Thyroid gland (tissue), 4 donors: ENCODE results near the gene TEX54. TPM values are rescaled to one million over a fixed set of nuclear protein-coding genes. Genes with fewer than 3 reads are reported as not detected.

ENCODE experiments used
- DNase-seq, 2 donors: peaks; one replicate each; pipeline ENCODE4 v3.0.0-alpha.2; 2019
- H3K27ac ChIP-seq, 3 donors: fragments of 200-600 bp; sonication (generic); 1 replicate in 2 of 3; 2 replicates in 1 of 3; pipeline ENCODE4 v1.5.1; 2016 to 2019; ENCODE audit warnings: mild to moderate bottlenecking in 1 of 3, moderate library complexity in 1 of 3
- H3K27me3 ChIP-seq: fragments of 200-600 bp; sonication (generic); one replicate; pipeline ENCODE4 v1.5.1; 2019
- H3K36me3 ChIP-seq, 2 donors: fragments of 200-600 bp; sonication (generic); one replicate each; pipeline ENCODE4 v1.5.1; 2016 to 2019
- H3K4me1 ChIP-seq, 2 donors: fragments of 200-600 bp; sonication (generic); one replicate each; pipeline ENCODE4 v1.5.1; 2017 to 2019
- H3K4me3 ChIP-seq, 3 donors: fragments of 200-600 bp; sonication (generic); replicated peaks in 1 of 3; 1 replicate in 2 of 3; 2 replicates in 1 of 3; pipeline ENCODE4 v1.5.1; 2016; ENCODE audit warnings: mild to moderate bottlenecking in 1 of 3
- H3K9me3 ChIP-seq: fragments of 200-600 bp; sonication (generic); one replicate; pipeline ENCODE4 v1.5.1; 2017
- POLR2A ChIP-seq, 2 donors: fragments of 450-650 bp; IDR thresholded peaks; one replicate each; pipeline ENCODE4 v1.6.1; 2017; ENCODE audit warnings: antibody characterized with exemption in 2 of 2, mild to moderate bottlenecking in 2 of 2, moderate library complexity in 1 of 2
- WGBS, 2 donors: methylation state at CpG; one replicate each; pipeline ENCODE4 v1.1.5; 2017; 5-methylcytosine and 5-hydroxymethylcytosine counted together
- intact Hi-C: fragments of 100-400 bp; cut with DNase I; formaldehyde crosslinking; loops from one replicate; pipeline ENCODE4 v1.15.1; 2023
- microRNA-seq: library from miRNA; unstranded; fragments of <30 nt; microRNA quantifications from one replicate; pipeline ENCODE4, GENCODE V29; 2016
- small RNA-seq: library from RNA; depleted of rRNA; stranded (forward); fragments of <200 nt; gene quantifications from one replicate; pipeline ENCODE3, GENCODE V24; 2016
- total RNA-seq, 4 donors: library from RNA; depleted of rRNA; stranded (reverse); fragments of >200 nt; gene quantifications; one replicate each; pipeline ENCODE4 v1.2.3, GENCODE V29; 2016
- TF ChIP-seq, protein P1 (sequence below), 6 experiments: fragments of 200-600 bp in 3 of 6; fragments of 450-650 bp in 3 of 6; sonication (generic) in 3 of 6; IDR thresholded peaks; one replicate each; pipeline ENCODE4 v1.5.1; 2016 to 2019; ENCODE audit warnings: antibody characterized with exemption in 6 of 6, mild to moderate bottlenecking in 2 of 6, inconsistent platforms in 1 of 6, moderate library complexity in 1 of 6

Gene TEX54
- total RNA-seq, 4 donors from 2014 or later, result not detected

DNA sequence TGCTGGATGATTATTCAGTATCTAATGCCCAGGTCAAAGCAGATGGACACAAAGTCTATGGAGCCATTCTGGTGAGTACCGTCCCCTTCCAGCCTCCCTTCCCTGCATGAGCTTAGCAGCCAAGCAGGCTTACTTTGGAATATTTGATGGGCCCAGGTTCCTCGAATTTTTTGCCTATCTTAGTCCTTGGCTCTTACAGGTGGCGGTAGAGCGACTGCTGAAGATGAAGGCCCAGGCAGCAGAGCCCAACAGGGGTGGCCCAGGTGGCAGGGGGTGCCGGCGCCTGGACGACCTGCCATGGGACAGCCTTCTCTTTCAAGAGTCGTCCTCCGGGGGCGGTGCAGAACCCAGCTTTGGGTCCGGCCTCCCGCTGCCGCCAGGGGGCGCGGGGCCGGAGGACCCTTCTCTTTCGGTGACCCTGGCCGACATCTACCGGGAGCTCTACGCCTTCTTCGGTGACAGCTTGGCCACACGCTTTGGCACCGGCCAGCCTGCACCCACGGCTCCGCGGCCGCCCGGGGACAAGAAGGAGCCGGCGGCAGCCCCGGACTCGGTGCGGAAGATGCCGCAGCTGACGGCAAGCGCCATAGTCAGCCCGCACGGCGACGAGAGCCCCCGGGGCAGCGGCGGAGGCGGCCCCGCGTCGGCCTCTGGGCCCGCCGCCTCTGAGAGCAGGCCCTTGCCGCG, 46.2 kb downstream of the TEX54 start:
- peak; percentile 91 to 93 for DNase-seq
- WGBS, 2 donors, result 0 to 11% methylated on average over 7 to 8 of the region's 51 CpGs
- TF ChIP-seq, protein P1, sequence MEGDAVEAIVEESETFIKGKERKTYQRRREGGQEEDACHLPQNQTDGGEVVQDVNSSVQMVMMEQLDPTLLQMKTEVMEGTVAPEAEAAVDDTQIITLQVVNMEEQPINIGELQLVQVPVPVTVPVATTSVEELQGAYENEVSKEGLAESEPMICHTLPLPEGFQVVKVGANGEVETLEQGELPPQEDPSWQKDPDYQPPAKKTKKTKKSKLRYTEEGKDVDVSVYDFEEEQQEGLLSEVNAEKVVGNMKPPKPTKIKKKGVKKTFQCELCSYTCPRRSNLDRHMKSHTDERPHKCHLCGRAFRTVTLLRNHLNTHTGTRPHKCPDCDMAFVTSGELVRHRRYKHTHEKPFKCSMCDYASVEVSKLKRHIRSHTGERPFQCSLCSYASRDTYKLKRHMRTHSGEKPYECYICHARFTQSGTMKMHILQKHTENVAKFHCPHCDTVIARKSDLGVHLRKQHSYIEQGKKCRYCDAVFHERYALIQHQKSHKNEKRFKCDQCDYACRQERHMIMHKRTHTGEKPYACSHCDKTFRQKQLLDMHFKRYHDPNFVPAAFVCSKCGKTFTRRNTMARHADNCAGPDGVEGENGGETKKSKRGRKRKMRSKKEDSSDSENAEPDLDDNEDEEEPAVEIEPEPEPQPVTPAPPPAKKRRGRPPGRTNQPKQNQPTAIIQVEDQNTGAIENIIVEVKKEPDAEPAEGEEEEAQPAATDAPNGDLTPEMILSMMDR (IDR thresholded peaks at IDR 0.05), result peak; percentile 83 to 99 (median 94)
- TF ChIP-seq POLR2A (IDR thresholded peaks at IDR 0.05), result no peak
- peaks cover 0 to 9% of the 10 kb centered on the region in 2 donors for H3K36me3 ChIP-seq
- H3K4me1 ChIP-seq, result peaks cover 22 to 29% of the 10 kb centered on the region in 2 donors
- peak overlapping the region; percentile 88 to 96 (median 95) for H3K27ac ChIP-seq
- H3K27me3 ChIP-seq, result no peaks in the 10 kb centered on the region
- intact Hi-C loops, result loop anchor here (5.0 to 10.0 kb wide), 2 partner anchors 48 to 76 kb away; partner anchors contain the start of genes STX5, TEX54 and WDR74
- no peaks in the 10 kb centered on the region for H3K9me3 ChIP-seq
- H3K4me3 ChIP-seq, result peak overlapping the region; percentile 25 to 97 (median 45)

DNA sequence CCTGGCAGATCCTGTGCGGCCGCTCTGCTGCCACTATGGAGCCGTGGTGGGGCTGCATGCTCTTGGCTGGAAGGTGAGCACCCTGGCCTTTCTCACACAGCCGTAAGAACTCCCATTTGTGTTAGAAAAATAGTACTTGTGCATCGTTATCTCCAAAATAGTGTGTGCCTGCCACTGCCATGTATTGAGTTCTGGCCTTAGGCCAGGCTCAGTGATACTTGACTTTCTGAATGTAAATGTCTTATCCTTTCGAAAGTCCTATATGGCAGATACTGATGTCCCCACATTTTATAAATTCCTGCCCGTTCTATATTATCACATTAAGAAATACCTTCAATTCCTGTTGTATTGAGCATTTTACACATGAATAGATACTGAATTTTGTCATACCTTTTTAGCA, 49.9 kb downstream of the TEX54 start:
- H3K4me1 ChIP-seq, result peaks cover 8 to 9% of the 10 kb centered on the region in 2 donors
- DNase-seq, result no peak
- 96 to 97% methylated on average over 7 of the region's 7 CpGs for WGBS, 2 donors
- intact Hi-C loops, result loop anchor here (10.0 kb wide), 1 partner anchor 52 kb away; the partner anchor contains the start of genes STX5, TEX54 and WDR74
- peaks cover 0 to 26% of the 10 kb centered on the region in 2 donors for H3K36me3 ChIP-seq
- no peak overlapping the region for H3K27ac ChIP-seq
- TF ChIP-seq POLR2A (IDR thresholded peaks at IDR 0.05), result no peak
- TF ChIP-seq, protein P1 (IDR thresholded peaks at IDR 0.05), result no peak
- H3K27me3 ChIP-seq, result no peaks in the 10 kb centered on the region
- H3K4me3 ChIP-seq, result no peak overlapping the region
- H3K9me3 ChIP-seq, result no peaks in the 10 kb centered on the region

Small RNA genes within 50 kb of the gene (microRNA-seq; reads per million reads assigned to microRNA genes)
- 1.5 reads per million for gene MIR6514
- gene MIR6748, result not detected

Small RNA genes within 50 kb of the gene (small RNA-seq; reads per million reads assigned to genes)
- gene MIR6514 (0.38 reads per million), gene RF00099 (not detected), gene RNU6-118P (not detected), gene SNORD22 (not detected), gene SNORD26 (not detected), gene SNORD27 (not detected), gene SNORD28 (not detected), gene SNORD30 (1,060 reads per million, percentile 99 among the genes with 10 or more reads in this experiment)

Other genes with a start within 250 kb of the TEX54 start
- gene TUT1, start 241.3 kb downstream of the TEX54 start, total RNA-seq, result 10 to 100 TPM; 13.7 to 20.0 (median 16.1) TPM
- 10 to 100 TPM; 65.3 to 76.7 (median 70.7) TPM for gene MTA2, start 231.0 kb downstream of the TEX54 start, total RNA-seq
- gene EML3, start 220.1 kb downstream of the TEX54 start, total RNA-seq, result 10 to 100 TPM; 28.3 to 58.0 (median 46.6) TPM
- gene ROM1, start 219.6 kb downstream of the TEX54 start, total RNA-seq, result 1 to 10 TPM; 2.5 to 7.0 (median 5.2) TPM
- gene B3GAT3, start 210.9 kb downstream of the TEX54 start, total RNA-seq, result 10 to 100 TPM; 23.0 to 33.4 (median 25.1) TPM
- gene GANAB, start 186.2 kb downstream of the TEX54 start, total RNA-seq, result 100 to 1,000 TPM; 158 to 297 (median 201) TPM
- 10 to 100 TPM; 14.8 to 26.5 (median 23.5) TPM for gene INTS5, start 179.5 kb downstream of the TEX54 start, total RNA-seq
- gene C11orf98, start 167.6 kb downstream of the TEX54 start, total RNA-seq, result 10 to 100 TPM; 24.1 to 34.5 (median 29.6) TPM
- 10 to 100 TPM in 1 of 4 donors, 1 to 10 TPM in 2, under 1 TPM in 1; 0.83 to 13.5 (median 5.7) TPM for gene CSKMT, start 167.5 kb downstream of the TEX54 start, total RNA-seq
- 10 to 100 TPM in 2 of 4 donors, 1 to 10 TPM in 2; 5.7 to 10.6 (median 8.1) TPM for gene UQCC3, start 161.2 kb downstream of the TEX54 start, total RNA-seq
- 10 to 100 TPM in 2 of 4 donors, 1 to 10 TPM in 2; 5.8 to 15.5 (median 9.3) TPM for gene LBHD1, start 160.6 kb downstream of the TEX54 start, total RNA-seq
- 100 to 1,000 TPM; 120 to 184 (median 149) TPM for gene UBXN1, start 153.8 kb downstream of the TEX54 start, total RNA-seq
- 10 to 100 TPM in 2 of 4 donors, 1 to 10 TPM in 2; 2.5 to 18.3 (median 9.0) TPM for gene LRRN4CL, start 143.3 kb downstream of the TEX54 start, total RNA-seq
- gene BSCL2, start 125.4 kb downstream of the TEX54 start, total RNA-seq, result 100 to 1,000 TPM in 2 of 4 donors, 10 to 100 TPM in 2; 54.9 to 153 (median 89.4) TPM
- gene GNG3, start 125.2 kb downstream of the TEX54 start, total RNA-seq, result not detected
- gene HNRNPUL2, start 105.4 kb downstream of the TEX54 start, total RNA-seq, result 10 to 100 TPM; 16.4 to 30.8 (median 21.5) TPM
- 10 to 100 TPM; 21.3 to 29.3 (median 25.4) TPM for gene TTC9C, start 104.4 kb downstream of the TEX54 start, total RNA-seq
- 10 to 100 TPM; 10.1 to 17.1 (median 14.8) TPM for gene ZBTB3, start 78.7 kb downstream of the TEX54 start, total RNA-seq
- 10 to 100 TPM; 32.1 to 76.5 (median 50.6) TPM for gene POLR2G, start 71.3 kb downstream of the TEX54 start, total RNA-seq
- 10 to 100 TPM; 41.2 to 55.0 (median 45.5) TPM for gene TAF6L, start 61.4 kb downstream of the TEX54 start, total RNA-seq
- 100 to 1,000 TPM in 2 of 4 donors, 10 to 100 TPM in 2; 78.6 to 126 (median 92.4) TPM for gene TMEM179B, start 45.4 kb downstream of the TEX54 start, total RNA-seq
- gene TMEM223, start 40.8 kb downstream of the TEX54 start, total RNA-seq, result 10 to 100 TPM in 3 of 4 donors, 1 to 10 TPM in 1; 9.1 to 46.5 (median 29.7) TPM
- 10 to 100 TPM; 56.8 to 83.7 (median 80.9) TPM for gene NXF1, start 27.4 kb downstream of the TEX54 start, total RNA-seq
- gene STX5, start 790 bp downstream of the TEX54 start, total RNA-seq, result 10 to 100 TPM; 26.3 to 62.8 (median 56.7) TPM
- gene WDR74, start 6.7 kb upstream of the TEX54 start, total RNA-seq, result 10 to 100 TPM; 25.2 to 76.1 (median 33.6) TPM
- 100 to 1,000 TPM; 145 to 295 (median 159) TPM for gene SLC3A2, start 48.1 kb upstream of the TEX54 start, total RNA-seq
- not detected for gene CHRM1, start 88.5 kb upstream of the TEX54 start, total RNA-seq
- gene SLC22A6, start 152.1 kb upstream of the TEX54 start, total RNA-seq, result not detected
- not detected for gene SLC22A8, start 183.0 kb upstream of the TEX54 start, total RNA-seq